Right lobe of liver (tissue), 4 donors: ENCODE measurements around the gene SETBP1.

Experiments
- CTCF ChIP-seq, 4 donors: fragments of 200-600 bp in 3 of 4; fragments of 450-650 bp in 1 of 4; IDR thresholded peaks; one replicate each; pipeline versions ENCODE4 v1.5.1 to v1.8.0; 2016 to 2022; ENCODE audit warnings: antibody characterized with exemption in 4 of 4, mild to moderate bottlenecking in 2 of 4
- POLR2A ChIP-seq: fragments of 450-650 bp; IDR thresholded peaks from one replicate; pipeline ENCODE4 v1.6.1; 2017; ENCODE audit warnings: antibody characterized with exemption, mild to moderate bottlenecking
- donor health status: DM: no; HTN: no; CAD: no.
- donor health status: DM: no; HTN: no; CAD: no.
- donor health status: DM: no; HTN: yes; CAD: no.

GRCh38 chr18:44781886-44782285 is 101.2 kb downstream of the SETBP1 start:
- TF ChIP-seq CTCF (IDR thresholded peaks at IDR 0.05): no peak
- no peak for TF ChIP-seq POLR2A
